Skeletal muscle cell (primary cell): ENCODE data around the gene CNTFR.

Experiments
- DNase-seq: peaks from one replicate; pipeline ENCODE4 v3.0.0-alpha.2; 2010; ENCODE audit warnings: low read depth
- H3K4me3 ChIP-seq: 2 replicates; pipeline ENCODE4 v1.5.1; 2011; ENCODE audit warnings: low read depth, mild to moderate bottlenecking, control low read depth, low read length, moderate library complexity

CNTFR gene

DNA sequence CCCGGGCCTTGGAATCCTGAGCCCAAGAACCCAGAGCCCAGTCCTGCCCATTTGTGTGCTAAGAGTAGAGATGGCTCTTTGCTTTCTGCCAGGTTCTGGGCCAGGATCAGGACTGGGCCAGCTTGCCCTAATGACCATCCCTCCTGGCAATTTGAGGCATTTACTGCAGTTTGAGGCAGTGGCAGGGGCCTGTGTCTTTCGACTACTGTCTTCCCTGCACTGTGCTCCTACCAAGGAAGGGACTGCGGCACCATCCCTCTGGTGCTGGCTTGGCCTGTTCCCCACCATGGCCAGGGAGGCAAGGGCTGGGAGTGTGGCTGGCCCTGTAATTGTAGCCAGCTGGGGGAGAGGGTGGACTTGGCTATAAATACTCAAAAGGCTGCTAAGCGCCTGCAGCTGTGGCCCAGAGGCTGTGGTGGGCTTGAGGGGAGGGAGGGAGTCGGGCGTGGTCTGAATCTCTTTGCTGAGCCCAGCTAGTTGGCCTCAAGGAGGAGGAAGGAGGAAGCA is 71.4 kb downstream of the CNTFR start:
- no peak for DNase-seq
- no peak overlapping the region for H3K4me3 ChIP-seq

DNA sequence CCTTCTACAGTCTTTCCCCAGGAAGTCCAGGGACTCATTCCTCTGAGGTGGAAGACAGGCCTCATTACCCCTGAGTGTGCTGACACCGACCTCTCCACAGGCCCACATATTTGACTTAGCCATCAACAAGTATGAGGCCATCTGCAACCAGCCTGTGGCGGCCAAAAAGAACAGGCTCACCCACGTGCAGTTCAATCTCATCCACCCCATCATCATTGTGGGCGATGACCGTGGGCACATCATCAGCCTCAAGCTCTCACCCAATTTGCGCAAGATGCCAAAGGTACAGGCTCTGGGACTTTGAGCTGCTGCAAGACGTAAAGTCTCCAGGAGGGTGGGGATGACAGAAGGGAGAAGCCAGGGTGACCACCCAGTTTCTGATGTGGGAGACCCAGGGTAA is 72.3 kb downstream of the CNTFR start:
- DNase-seq: no peak
- no peak overlapping the region for H3K4me3 ChIP-seq

DNA sequence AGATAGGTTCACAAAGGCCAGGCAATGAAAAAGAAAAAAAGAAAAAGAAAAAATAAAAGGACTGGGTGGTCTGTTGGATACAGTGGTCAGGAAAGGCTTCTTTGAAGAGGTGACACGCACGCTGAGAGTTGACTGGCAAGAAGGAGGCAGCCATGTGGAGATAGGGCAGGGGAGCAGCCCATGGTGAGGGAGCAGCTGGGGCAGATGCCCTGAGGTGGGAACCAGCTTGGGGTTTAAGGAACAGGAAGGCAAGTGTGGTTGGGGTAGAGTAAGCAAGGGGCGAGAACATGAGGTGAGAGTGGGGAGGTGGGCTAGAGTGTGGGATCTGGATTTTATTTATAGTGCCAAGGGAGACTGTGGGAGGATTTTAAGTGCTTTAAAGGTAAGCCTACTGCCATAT is 73.6 kb downstream of the CNTFR start:
- DNase-seq: no peak
- no peak overlapping the region for H3K4me3 ChIP-seq

DNA sequence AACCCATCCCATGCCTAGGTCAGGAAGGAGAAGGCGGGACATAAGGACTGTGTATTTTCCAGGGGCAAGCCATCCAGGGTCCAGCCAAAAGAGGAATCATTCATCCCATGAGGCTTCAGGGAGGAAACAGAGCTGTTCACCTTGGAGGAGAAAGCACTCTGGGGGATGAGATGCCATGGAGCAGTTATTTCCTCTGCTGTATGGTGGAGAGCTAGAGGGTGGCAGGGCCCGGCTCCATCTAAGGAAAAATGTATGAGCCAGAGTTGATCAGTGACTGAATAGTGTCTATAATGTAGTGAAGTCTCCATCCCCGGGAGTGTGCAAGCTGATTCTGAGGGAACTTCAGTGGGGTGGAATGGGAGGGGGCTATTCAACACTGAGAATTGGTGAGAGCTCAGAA is 74.7 kb downstream of the CNTFR start:
- DNase-seq: no peak

DNA sequence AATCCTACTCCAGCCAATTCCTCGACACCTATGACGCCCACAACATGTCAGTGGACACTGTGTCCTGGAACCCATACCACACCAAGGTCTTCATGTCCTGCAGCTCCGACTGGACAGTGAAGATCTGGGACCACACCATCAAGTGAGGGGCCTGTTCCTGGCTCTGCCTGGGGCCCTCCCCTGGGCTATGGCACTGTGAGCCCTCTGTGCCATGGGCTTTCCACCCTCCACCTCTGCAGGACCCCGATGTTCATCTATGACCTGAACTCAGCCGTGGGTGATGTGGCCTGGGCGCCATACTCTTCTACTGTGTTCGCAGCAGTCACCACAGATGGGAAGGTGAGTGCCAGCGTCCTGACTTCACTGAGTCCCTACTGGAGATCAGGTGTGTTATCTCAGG is 75.1 kb downstream of the CNTFR start:
- no peak overlapping the region for H3K4me3 ChIP-seq
- DNase-seq: no peak

More for the DNA sequence above, 74.7 kb downstream of the CNTFR start:
- H3K4me3 ChIP-seq: no peak overlapping the region

DNA sequence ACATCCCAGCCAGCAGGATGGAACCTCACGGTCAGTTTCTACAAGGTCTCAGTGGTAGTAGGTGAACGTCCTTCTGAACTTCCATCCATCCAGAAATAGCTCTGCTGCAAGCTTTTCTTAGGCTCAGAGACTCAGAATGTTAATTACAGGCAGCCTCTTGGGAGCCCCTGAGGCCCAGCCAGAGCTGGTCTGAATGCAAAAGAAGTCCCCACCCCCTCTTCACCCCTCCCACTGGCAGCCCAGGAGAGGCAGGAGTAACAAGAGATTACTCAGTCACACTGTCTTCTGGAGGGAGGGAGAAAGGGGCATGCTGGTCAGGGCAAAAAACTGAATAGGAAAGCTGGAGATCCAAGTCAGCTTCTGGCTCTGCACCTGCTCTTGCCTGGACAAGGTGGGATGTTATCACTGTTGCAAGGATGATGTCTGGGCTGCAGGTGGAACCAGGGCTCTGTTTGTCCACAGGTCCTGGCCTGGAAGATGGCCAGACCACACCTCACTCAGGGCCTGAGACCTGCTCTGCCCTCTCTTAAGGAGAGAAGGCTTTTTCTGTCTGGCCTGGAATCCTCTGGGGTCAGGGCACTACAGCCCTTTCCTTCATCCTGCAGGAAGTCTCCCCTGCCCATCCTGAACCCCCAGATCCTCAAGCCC is 75.8 kb downstream of the CNTFR start:
- DNase-seq: peak; percentile 19
- H3K4me3 ChIP-seq: no peak overlapping the region

DNA sequence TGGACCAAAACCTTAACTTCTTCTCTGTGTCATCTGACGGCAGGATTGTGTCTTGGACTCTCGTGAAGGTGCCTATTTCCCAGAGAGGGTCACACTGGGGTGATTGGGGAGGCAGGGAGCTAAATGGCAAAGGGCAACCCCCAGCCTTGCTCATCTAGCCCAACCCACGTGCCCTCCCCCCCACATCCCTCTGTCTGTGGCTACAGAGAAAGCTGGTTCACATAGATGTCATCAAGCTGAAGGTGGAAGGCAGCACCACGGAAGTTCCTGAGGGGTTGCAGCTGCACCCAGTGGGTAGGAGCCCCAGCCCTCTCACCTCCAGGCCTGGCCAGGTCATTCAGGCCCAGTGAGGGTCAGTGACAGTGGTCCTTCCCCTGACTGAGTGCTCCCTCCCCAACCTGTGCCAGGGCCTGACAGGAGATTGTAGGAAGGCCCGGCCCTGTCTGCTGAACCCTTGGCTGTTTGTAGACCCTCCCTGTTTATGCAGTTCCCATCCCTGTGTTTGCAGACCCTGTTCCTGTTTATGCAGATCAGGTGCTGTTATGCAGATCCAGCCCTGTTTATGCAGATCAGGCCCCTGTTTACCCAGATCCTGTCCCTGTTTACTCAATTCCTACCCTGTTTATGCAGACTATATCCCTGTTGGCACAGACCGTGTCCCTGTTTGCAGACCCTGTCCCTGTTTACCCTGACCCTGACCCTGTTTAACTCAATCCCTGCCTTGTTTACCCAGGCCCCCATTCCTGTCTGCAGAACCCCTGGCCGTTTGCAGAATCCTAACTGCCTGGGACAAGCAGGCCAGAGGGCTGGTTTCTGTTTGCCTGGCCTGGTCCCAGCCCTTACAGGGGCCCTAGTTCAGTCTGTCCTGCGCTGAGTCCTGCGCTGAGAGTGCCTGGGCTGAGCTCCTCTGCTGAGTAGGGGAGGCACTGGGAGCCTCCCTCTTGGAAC is 77.1 kb downstream of the CNTFR start:
- no peak overlapping the region for H3K4me3 ChIP-seq
- DNase-seq: no peak

DNA sequence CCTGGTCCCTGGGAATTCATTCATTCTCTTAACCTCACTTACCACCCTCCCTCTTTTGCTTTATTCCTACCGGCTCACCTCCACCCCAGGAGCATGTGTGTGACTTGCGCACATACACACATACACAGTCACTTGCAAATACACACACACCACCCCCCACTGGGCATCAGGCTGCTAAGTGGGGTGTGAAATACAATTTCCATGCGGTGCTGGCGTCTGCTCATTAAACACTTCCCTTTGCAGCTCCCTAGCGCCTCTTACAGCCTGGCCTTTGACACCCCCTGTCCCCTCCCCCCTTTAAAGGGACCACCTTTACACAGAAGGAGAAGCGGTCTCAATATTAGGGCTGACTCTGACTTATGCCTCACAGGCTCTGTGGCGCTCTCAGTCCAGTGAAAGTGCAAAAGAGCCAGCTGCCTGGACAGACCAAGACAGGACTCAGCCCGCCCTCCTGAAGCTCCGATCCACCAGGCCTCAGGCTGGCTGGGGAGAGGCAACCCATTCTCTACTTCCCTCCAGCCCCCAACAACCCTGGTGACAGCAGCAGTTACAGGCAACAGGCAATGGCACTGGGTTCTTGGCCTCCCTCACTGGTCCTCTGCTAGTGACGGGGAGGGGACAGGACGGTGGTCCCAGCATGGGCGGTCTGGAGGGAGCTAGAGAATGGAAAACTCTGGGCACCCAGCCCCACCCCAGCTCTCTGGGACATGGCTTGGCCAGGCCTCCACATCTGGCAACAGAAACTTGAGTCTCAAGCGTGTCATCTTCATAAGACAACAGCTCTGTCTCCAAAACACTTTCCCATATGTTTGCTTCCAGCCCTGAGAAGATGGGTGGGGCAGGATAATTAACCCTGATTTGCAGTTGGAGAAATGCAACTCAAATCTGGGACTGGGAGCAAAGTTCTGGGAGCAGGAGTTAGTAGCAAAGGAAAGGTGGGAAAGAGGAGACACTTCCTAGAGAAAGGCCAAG is 78.7 kb downstream of the CNTFR start:
- no peak overlapping the region for H3K4me3 ChIP-seq
- DNase-seq: no peak

DNA sequence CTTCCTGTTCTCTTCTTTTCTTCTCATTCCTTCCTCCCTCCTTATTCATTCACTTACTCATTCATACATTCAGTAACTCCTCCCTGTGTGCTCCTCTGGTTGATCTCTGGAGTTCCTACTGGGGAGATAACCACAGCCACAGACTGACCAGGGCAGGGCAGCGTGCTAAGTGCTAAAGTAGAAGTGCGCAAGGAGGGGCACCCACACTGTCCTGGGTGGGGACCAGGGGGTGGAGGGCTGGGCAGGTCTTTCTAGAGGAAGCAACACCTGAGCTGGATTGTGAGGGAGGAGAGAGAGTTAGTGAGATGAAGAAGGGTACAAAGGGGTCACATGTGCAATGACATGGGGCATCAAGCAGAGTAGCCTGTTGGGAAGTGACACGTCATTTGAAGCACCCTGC is 80.6 kb downstream of the CNTFR start:
- no peak overlapping the region for H3K4me3 ChIP-seq
- DNase-seq: no peak

DNA sequence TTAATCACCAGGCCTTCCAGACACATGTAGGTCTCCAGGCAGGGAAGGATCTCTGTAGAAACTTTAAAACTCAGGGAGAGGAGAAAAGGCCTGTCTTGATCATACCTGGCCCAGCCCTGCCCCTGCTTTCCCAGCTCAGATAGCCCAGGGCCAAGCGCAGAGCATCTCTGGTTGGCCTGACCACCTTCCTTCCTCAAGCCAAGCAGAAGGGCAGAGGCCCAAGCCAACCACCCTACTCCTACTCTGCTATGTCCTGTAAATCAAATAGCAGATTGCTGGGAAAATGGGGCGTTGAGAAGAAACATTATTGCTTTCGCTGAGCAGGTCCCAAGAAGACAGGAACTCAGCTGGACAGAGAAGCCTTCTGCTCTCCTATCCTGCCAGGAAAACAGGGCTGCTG is 81.1 kb downstream of the CNTFR start:
- DNase-seq: no peak
- H3K4me3 ChIP-seq: no peak overlapping the region

DNA sequence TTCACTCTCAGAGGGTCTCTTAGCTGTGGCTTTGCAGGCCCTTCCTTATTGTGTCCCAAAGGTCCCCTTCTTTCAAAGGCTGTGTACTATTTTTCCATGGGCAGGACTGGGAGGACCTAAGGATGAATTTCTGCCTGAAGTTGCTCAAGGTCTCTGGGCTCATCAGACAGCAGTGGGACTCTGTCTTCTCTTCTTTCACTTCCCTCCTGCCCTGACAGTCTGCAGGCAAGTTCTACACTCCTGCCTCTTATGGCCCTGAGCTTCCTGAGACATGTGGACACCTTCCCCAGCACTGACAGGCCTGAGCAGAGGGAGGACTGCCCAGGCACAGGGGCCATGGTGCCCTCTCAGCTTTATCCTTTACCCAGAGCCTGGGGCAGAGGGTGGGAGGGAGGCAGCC is 81.6 kb downstream of the CNTFR start:
- no peak overlapping the region for H3K4me3 ChIP-seq
- no peak for DNase-seq

DNA sequence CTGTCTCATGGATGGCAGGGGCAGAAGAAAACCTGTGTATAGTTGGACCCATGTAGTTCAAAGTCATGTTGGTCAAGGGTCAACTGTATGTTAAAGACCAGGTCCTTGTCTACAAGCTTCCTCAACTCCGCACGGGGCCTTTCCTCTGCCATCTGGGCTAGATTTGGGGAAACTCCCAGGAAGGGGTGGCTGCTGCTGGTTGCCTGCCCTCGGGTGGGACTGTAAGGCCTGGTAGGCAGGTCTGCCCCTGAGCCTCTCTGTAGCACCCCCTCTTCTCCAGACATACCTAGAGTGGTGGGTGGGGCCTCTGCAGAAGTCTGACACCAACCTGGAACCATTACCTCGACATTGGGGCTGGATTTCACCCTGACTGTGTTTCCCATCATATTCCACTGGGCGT is 82.0 kb downstream of the CNTFR start:
- H3K4me3 ChIP-seq: no peak overlapping the region
- DNase-seq: no peak

DNA sequence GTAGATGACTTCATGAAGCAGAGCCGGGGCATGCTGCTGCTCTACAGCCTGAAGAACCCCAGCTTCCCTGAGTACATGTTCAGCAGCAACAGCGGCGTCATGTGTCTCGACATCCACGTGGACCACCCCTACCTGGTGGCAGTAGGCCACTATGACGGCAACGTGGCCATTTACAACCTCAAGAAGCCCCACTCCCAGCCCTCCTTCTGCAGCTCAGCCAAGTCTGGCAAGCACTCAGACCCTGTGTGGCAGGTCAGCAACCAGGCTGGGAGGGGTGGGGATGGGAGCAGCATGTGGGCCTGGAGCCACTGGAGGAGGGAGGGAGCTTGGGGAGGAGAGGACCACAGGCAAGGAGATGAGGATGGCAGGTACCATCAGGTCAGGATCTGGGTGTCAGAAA is 82.9 kb downstream of the CNTFR start:
- no peak for DNase-seq
- H3K4me3 ChIP-seq: no peak overlapping the region

DNA sequence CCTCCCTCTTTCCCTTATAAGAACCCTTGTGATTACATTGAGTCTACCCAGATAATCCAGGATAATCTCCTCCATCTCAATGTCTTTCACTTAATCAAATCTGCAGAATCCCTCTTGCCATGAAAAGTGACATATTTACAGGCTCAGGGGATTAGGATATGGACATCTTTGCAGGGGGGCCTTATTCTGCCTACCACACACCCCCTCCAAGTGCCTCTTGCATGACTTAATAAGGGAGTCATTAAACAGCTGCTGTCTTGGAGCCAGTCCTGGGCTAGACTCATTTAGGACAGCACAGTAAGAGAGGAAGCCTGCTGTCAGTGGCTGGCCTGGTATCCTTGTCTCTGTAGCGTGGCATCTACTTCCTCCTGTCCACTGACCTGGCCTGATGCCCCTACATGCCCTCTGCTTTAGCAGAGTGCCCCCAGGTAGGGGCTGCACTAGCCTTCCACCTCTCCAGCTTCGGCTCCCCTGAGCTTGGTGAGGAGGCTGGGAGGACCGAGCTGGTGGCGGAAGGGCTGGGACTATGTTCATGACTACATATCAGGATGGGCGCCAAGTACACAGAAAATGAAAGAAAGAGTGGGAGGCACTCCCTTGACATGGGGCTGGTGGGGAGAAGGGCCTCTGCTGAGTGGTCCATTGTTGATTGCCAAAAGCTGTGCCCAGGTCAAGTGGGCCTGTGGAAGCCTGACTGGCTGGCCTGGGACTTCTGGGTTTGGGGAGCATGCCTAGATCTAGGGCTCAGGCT is 84.0 kb downstream of the CNTFR start:
- H3K4me3 ChIP-seq: no peak overlapping the region
- no peak for DNase-seq

DNA sequence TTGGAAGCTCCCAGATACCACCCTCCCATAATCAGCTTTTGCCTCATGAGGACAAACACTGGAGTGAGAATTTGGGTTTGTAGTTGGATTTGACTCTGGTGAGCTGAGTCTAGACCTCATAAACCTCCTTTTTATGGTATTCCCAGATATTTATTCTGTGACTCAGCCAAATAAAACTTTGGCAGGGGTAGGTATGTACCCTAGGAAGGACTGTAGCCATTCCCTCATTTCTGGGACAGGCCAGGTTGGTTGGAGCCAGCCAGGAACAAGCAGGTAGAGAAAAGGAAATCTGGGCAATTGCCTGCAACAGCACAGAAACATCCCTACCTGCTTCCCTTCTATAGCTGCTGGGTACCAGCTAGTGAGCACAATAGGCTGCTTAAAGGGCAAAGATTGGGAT is 86.1 kb downstream of the CNTFR start:
- H3K4me3 ChIP-seq: no peak overlapping the region
- DNase-seq: no peak

DNA sequence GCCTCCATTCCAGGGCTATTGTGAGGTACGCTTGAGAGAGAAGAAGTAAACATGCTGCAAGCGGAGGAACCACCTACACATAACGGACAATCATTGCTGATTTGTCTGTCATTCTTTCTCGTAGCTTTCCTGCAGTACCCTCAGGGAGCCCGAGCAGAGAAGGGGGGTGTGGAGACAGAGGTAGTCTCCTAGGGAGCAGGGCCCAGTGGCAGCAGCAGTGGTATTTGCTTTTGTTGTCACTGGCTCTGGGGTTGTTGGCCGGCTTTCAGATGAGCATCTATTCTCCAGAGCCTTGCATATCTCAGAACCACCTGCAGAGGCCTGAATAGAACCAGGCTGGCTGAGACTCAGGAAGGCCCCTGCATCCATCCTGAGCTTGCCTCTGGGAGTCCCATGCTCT is 86.6 kb downstream of the CNTFR start:
- no peak overlapping the region for H3K4me3 ChIP-seq
- no peak for DNase-seq

DNA sequence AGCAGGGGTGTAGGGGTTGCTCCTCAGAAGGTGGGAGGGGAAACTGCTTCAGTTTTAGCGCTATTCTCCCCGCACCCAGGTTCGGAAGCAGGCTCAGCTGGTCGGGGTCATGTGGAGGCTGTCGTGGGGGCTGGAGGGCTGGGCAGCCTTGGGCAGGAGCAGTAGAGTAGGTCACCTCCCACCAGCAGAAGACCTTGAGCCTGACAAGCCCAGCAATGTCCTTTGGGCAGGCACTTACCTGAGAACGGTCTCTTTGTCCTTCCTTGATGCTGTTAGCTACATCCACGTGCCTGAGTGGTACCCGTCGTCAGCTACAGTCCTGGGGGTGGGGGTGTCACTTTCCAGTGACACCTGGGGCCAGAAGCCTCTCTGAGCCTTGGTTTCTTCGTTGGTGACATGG is 87.1 kb downstream of the CNTFR start:
- no peak for DNase-seq
- H3K4me3 ChIP-seq: no peak overlapping the region

DNA sequence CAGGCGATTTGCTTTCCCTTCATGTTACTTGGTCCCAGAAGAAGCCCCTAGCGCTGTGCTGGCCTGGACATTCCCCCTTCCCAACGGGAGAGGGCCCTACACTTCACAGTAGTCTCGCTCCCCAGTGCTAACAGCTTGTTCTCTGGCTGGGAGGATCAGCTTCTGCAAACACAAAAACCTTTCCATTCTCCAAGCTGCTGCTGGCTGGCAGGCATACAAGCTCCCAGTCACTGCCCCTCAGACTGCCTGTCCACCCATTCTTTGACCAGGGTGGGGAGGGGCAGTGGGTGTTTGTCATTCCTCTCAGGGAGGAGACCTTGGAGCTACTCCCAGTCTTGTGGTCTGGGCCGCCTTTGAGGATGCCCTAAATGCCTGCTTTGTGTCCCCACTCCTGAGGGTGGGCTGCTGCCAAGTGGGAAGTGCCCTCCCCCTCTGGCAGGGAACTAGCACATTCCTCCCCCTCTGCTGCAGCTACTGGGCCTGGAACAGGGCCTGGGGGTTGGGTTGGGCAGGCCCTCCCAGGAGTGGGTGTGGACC is 87.6 kb downstream of the CNTFR start:
- H3K4me3 ChIP-seq: no peak overlapping the region
- DNase-seq: peak; percentile 18
